HepG2 (cell line): ENCODE data around the gene WDR18. TPM values are rescaled to one million over a fixed set of nuclear protein-coding genes. Genes with fewer than 3 reads are reported as not detected.

Experiments used
- CEBPG ChIP-seq: IDR thresholded peaks from 2 replicates; pipeline ENCODE4 v1.6.1; 2016
- DMAP1 ChIP-seq: IDR thresholded peaks from 2 replicates; pipeline ENCODE4 v1.6.1; 2016
- FLYWCH1 ChIP-seq: sonication (generic); formaldehyde crosslinking; IDR thresholded peaks from 2 replicates; pipeline ENCODE4 v1.8.1; 2023; ENCODE audit warnings: mild to moderate bottlenecking, missing genetic modification reagents
- IKZF5 ChIP-seq: IDR thresholded peaks from 2 replicates; pipeline ENCODE4 v1.6.1; 2018; ENCODE audit warnings: missing genetic modification reagents, mild to moderate bottlenecking, missing compliant biosample characterization
- RBAK ChIP-seq: sonication (generic); formaldehyde crosslinking; IDR thresholded peaks from 2 replicates; pipeline ENCODE4 v1.5.1; 2020; ENCODE audit warnings: mild to moderate bottlenecking, missing genetic modification reagents
- RXRA ChIP-seq: sonication (generic); formaldehyde crosslinking; IDR thresholded peaks from 2 replicates; pipeline ENCODE4 v1.5.1; 2020; ENCODE audit warnings: missing genetic modification reagents
- SALL2 ChIP-seq: sonication (generic); formaldehyde crosslinking; IDR thresholded peaks from 2 replicates; pipeline ENCODE4 v1.8.1; 2023; ENCODE audit warnings: mild to moderate bottlenecking, missing genetic modification reagents, inconsistent platforms
- TAF1 ChIP-seq: sonication (generic); formaldehyde crosslinking; IDR thresholded peaks from 2 replicates; pipeline ENCODE4 v1.4.0; 2020; ENCODE audit warnings: missing genetic modification reagents
- TCF12 ChIP-seq, 2 experiments: fragments of 450-650 bp in 1 of 2; sonication (generic) in 1 of 2; formaldehyde crosslinking in 1 of 2; IDR thresholded peaks; 2 replicates each; pipeline versions ENCODE4 v1.6.1 to v1.8.0; 2017 to 2022; ENCODE audit warnings: antibody characterized with exemption in 1 of 2, mild to moderate bottlenecking in 1 of 2, missing genetic modification reagents in 1 of 2, moderate library complexity in 1 of 2
- TFAP4 ChIP-seq: sonication (generic); IDR thresholded peaks from 2 replicates; pipeline ENCODE4 v1.6.1; 2016; ENCODE audit warnings: low read depth, borderline replicate concordance
- UBTF ChIP-seq: sonication (generic); formaldehyde crosslinking; IDR thresholded peaks from 2 replicates; pipeline ENCODE4 v1.4.0; 2020; ENCODE audit warnings: mild to moderate bottlenecking, missing genetic modification reagents
- ZBTB43 ChIP-seq: sonication (generic); formaldehyde crosslinking; conservative IDR thresholded peaks from 2 replicates; pipeline ENCODE4 v1.4.0; 2020; ENCODE audit warnings: missing genetic modification reagents
- ZKSCAN5 ChIP-seq: sonication (generic); formaldehyde crosslinking; IDR thresholded peaks from 2 replicates; pipeline ENCODE4 v1.5.1; 2020; ENCODE audit warnings: mild to moderate bottlenecking, missing genetic modification reagents
- ZNF20 ChIP-seq: sonication (generic); formaldehyde crosslinking; IDR thresholded peaks from 2 replicates; pipeline ENCODE4 v1.4.0; 2020; ENCODE audit warnings: mild to moderate bottlenecking, moderate library complexity, missing genetic modification reagents
- ZNF296 ChIP-seq: sonication (generic); formaldehyde crosslinking; conservative IDR thresholded peaks from 2 replicates; pipeline ENCODE4 v1.5.0; 2020; ENCODE audit warnings: mild to moderate bottlenecking, missing genetic modification reagents
- ZNF317 ChIP-seq: sonication (generic); formaldehyde crosslinking; IDR thresholded peaks from 2 replicates; pipeline ENCODE4 v1.5.0; 2020; ENCODE audit warnings: mild to moderate bottlenecking, missing genetic modification reagents
- ZNF431 ChIP-seq: sonication (generic); formaldehyde crosslinking; IDR thresholded peaks from 2 replicates; pipeline ENCODE4 v1.9.0; 2022; ENCODE audit warnings: missing genetic modification reagents, low read depth, mild to moderate bottlenecking, borderline replicate concordance
- ZNF530 ChIP-seq: sonication (generic); formaldehyde crosslinking; IDR thresholded peaks from 2 replicates; pipeline ENCODE4 v1.5.0; 2020; ENCODE audit warnings: low read depth, mild to moderate bottlenecking, missing genetic modification reagents
- ZNF552 ChIP-seq: sonication (generic); formaldehyde crosslinking; IDR thresholded peaks from 2 replicates; pipeline ENCODE4 v1.9.0; 2022; ENCODE audit warnings: missing genetic modification reagents, mild to moderate bottlenecking, borderline replicate concordance
- ZNF567 ChIP-seq: sonication (generic); formaldehyde crosslinking; IDR thresholded peaks from 2 replicates; pipeline ENCODE4 v1.8.1; 2023; ENCODE audit warnings: mild to moderate bottlenecking, missing genetic modification reagents, borderline replicate concordance
- ZNF614 ChIP-seq: IDR thresholded peaks from 2 replicates; pipeline ENCODE4 v1.6.1; 2018; ENCODE audit warnings: missing biosample characterization, missing genetic modification reagents, inconsistent platforms, borderline replicate concordance
- ZNF615 ChIP-seq: sonication (generic); formaldehyde crosslinking; IDR thresholded peaks from 2 replicates; pipeline ENCODE4 v1.5.0; 2020; ENCODE audit warnings: mild to moderate bottlenecking, missing genetic modification reagents, borderline replicate concordance
- ZNF784 ChIP-seq: sonication (generic); formaldehyde crosslinking; IDR thresholded peaks from 2 replicates; pipeline ENCODE4 v1.5.1; 2020; ENCODE audit warnings: missing genetic modification reagents, mild to moderate bottlenecking, borderline replicate concordance
- ZNF792 ChIP-seq: IDR thresholded peaks from 2 replicates; pipeline ENCODE4 v1.6.1; 2016
- polyA plus RNA-seq, 8 experiments: library from polyadenylated mRNA; depleted of rRNA in 3 of 8; stranded (reverse) in 7 of 8; unstranded in 1 of 8; fragments of >200 nt; fragmentation: Illumina TruSeq in 4 of 8; extraction: Trizol in 4 of 8; gene quantifications; 2 replicates each; pipeline versions ENCODE4 v1.2.1 to v1.2.3, GENCODE V29; 2011 to 2016; ENCODE audit warnings: low read depth in 4 of 8, missing spikeins in 1 of 8, mixed read lengths in 1 of 8; ENCODE audit not compliant: insufficient read depth in 1 of 8
- total RNA-seq, 5 experiments: library from RNA; depleted of rRNA; stranded (reverse); fragments of >200 nt; fragmentation: Illumina TruSeq; extraction: Trizol; gene quantifications; 2 replicates each; pipeline ENCODE4 v1.2.3, GENCODE V29; 2016; ENCODE audit warnings: low read depth in 1 of 5

The WDR18 gene
- total and polyA plus RNA-seq, 2 of the 13 experiments (the other 11 are each of a cell fraction or from before 2014, with no cell fraction given) = 36.4 to 47.6 TPM

- peak; percentile 66; the same call in 1 of the 2 replicates for TF ChIP-seq RXRA (CRISPR knock-in tag)
- TF ChIP-seq DMAP1 = peak; percentile 83
- peak; percentile 65; the same call in 1 of the 2 replicates for TF ChIP-seq ZNF614
- TF ChIP-seq UBTF (CRISPR knock-in tag) = peak; percentile 52
- TF ChIP-seq ZNF317 = 0 out of 2 replicates have a peak, but pooled peaks have one; percentile 33
- TF ChIP-seq ZNF792 (CRISPR knock-in tag) = peak; percentile 54; the same call in 1 of the 2 replicates
- peak; percentile 49 for TF ChIP-seq CEBPG (CRISPR knock-in tag)
- TF ChIP-seq ZNF20 (CRISPR knock-in tag) = no peak
- TF ChIP-seq RBAK = no peak
- peak; percentile 83; the same call in 1 of the 2 replicates for TF ChIP-seq TAF1 (CRISPR knock-in tag)
- TF ChIP-seq ZNF567 (CRISPR knock-in tag) = no peak
- peak; percentile 65; the same call in 1 of the 2 replicates for TF ChIP-seq ZNF784 (CRISPR knock-in tag)
- TF ChIP-seq FLYWCH1 (CRISPR knock-in tag) = no peak
- no peak for TF ChIP-seq TCF12 (IDR thresholded peaks at IDR 0.05)
- peak; percentile 74; the same call in 1 of the 2 replicates for TF ChIP-seq TCF12 (CRISPR knock-in tag; IDR thresholded peaks at IDR 0.05)
- no peak; the same call in 1 of the 2 replicates for TF ChIP-seq ZNF615
- no peak for TF ChIP-seq ZNF552 (CRISPR knock-in tag)
- TF ChIP-seq TFAP4 = peak; percentile 49; the same call in 1 of the 2 replicates
- no peak for TF ChIP-seq ZBTB43 (CRISPR knock-in tag)
- no peak for TF ChIP-seq ZNF530 (CRISPR knock-in tag)
- no peak for TF ChIP-seq ZKSCAN5 (CRISPR knock-in tag)
- no peak for TF ChIP-seq ZNF431
- TF ChIP-seq IKZF5 = peak; percentile 68
- no peak for TF ChIP-seq ZNF296 (CRISPR knock-in tag)
- peak; percentile 66 for TF ChIP-seq SALL2
These were observed at the start of gene WDR18 (continued) for GRCh38 chr19:984165-984967.
